H1 (cell line): ENCODE data around the gene DIAPH2. TPM values are rescaled to one million over a fixed set of nuclear protein-coding genes. Genes with fewer than 3 reads are reported as not detected.

ENCODE experiments used
- CTCF ChIA-PET: fragments of 300-600 bp; sonication (Branson Sonifier 250); formaldehyde crosslinking; loops from one replicate; lab custom pipeline; 2021; ENCODE audit not compliant: partially characterized antibody; lab: Charles Lee
- POLR2A ChIA-PET: fragments of 300-600 bp; sonication (Branson Sonifier 250); formaldehyde crosslinking; loops from one replicate; lab custom pipeline; 2021; ENCODE audit warnings: inconsistent platforms; ENCODE audit not compliant: partially characterized antibody; lab: Charles Lee
- DNase-seq, 2 experiments: peaks; one replicate each; pipeline versions ENCODE4 v3.0.0 to v3.0.0-alpha.2; 2010 to 2022; ENCODE audit warnings: low spot score in 2 of 2, low read depth in 1 of 2, mixed read lengths in 1 of 2
- FAIRE-seq: peaks from 2 replicates; lab custom pipeline; 2011; peaks lifted over from hg19 to GRCh38; lab: Jason Lieb, UNC
- H2AFZ ChIP-seq: 2 replicates; pipeline ENCODE4 v1.8.1; 2012; ENCODE audit warnings: low read length, inconsistent platforms
- H2AK5ac ChIP-seq: 2 replicates; pipeline ENCODE4 v1.6.1; 2013; ENCODE audit warnings: low read depth, low read length
- H2BK120ac ChIP-seq: replicated peaks from 2 replicates; pipeline ENCODE3; 2013; ENCODE audit warnings: low read depth, low read length, inconsistent platforms
- H2BK12ac ChIP-seq: 2 replicates; pipeline ENCODE4 v1.6.1; 2013; ENCODE audit warnings: low read depth, low read length
- H2BK15ac ChIP-seq: 2 replicates; pipeline ENCODE4 v1.6.1; 2013; ENCODE audit warnings: low read length
- H2BK20ac ChIP-seq: 2 replicates; pipeline ENCODE4 v1.6.1; 2013; ENCODE audit warnings: low read length
- H2BK5ac ChIP-seq: 2 replicates; pipeline ENCODE4 v1.6.1; 2013; ENCODE audit warnings: low read depth, low read length
- H3K14ac ChIP-seq: 2 replicates; pipeline ENCODE4 v1.6.1; 2013; ENCODE audit warnings: inconsistent platforms; ENCODE audit not compliant: insufficient read length
- H3K18ac ChIP-seq: 2 replicates; pipeline ENCODE4 v1.6.1; 2013; ENCODE audit warnings: low read length; ENCODE audit errors: extremely low read depth
- H3K23ac ChIP-seq: 2 replicates; pipeline ENCODE4 v1.6.1; 2013; ENCODE audit warnings: inconsistent platforms; ENCODE audit not compliant: insufficient read length
- H3K23me2 ChIP-seq: 2 replicates; pipeline ENCODE4 v1.6.1; 2013; ENCODE audit warnings: low read depth, low read length
- H3K27ac ChIP-seq: 2 replicates; pipeline ENCODE4 v1.6.1; 2011; ENCODE audit warnings: low read depth, low read length, inconsistent platforms
- H3K27me3 ChIP-seq, 4 experiments: replicated peaks in 1 of 4; 1 replicate in 1 of 4; 2 replicates in 3 of 4; pipeline versions ENCODE4 v1.6.1 to v1.8.1; 2011 to 2013; ENCODE audit warnings: low read length in 3 of 4, mild to moderate bottlenecking in 3 of 4, inconsistent platforms in 2 of 4, mixed read lengths in 2 of 4, moderate library complexity in 1 of 4; ENCODE audit not compliant: control insufficient read depth in 3 of 4, insufficient read depth in 3 of 4; ENCODE audit errors: extremely low read depth in 1 of 4
- H3K36me3 ChIP-seq, 4 experiments: 2 replicates each; pipeline versions ENCODE4 v1.6.1 to v1.8.1; 2011 to 2013; ENCODE audit warnings: mild to moderate bottlenecking in 4 of 4, low read length in 3 of 4, moderate library complexity in 2 of 4, control low read depth in 1 of 4, inconsistent platforms in 1 of 4; ENCODE audit not compliant: insufficient read depth in 4 of 4, control insufficient read depth in 2 of 4
- H3K4ac ChIP-seq: replicated peaks from 2 replicates; pipeline ENCODE3; 2013; ENCODE audit warnings: low read length, low read depth, mixed read lengths, inconsistent platforms; ENCODE audit not compliant: insufficient read length
- H3K4me1 ChIP-seq, 4 experiments: replicated peaks in 1 of 4; 1 replicate in 1 of 4; 2 replicates in 3 of 4; pipeline versions ENCODE4 v1.6.1 to v1.8.1; 2011 to 2013; ENCODE audit warnings: low read length in 3 of 4, inconsistent platforms in 2 of 4, mixed read lengths in 1 of 4; ENCODE audit not compliant: insufficient read depth in 4 of 4, control insufficient read depth in 3 of 4
- H3K4me2 ChIP-seq, 2 experiments: 2 replicates each; pipeline versions ENCODE4 v1.6.1 to v1.8.1; 2011 to 2013; ENCODE audit warnings: low read depth in 2 of 2, low read length in 2 of 2, control low read depth in 1 of 2, inconsistent platforms in 1 of 2, mild to moderate bottlenecking in 1 of 2; ENCODE audit not compliant: insufficient read depth in 1 of 2
- H3K4me3 ChIP-seq, 4 experiments: fragments of 200-600, 300-600 bp in 1 of 4; sonication (generic), shearing (Covaris generic), sonication (Bioruptor Twin) in 1 of 4; 2 replicates each; pipeline versions ENCODE4 v1.5.1 to v1.8.1; 2011 to 2016; ENCODE audit warnings: low read length in 4 of 4, low read depth in 3 of 4, control low read depth in 2 of 4, inconsistent platforms in 2 of 4, mild to moderate bottlenecking in 2 of 4, mixed read lengths in 1 of 4, moderate library complexity in 1 of 4; ENCODE audit not compliant: insufficient read depth in 2 of 4; ENCODE audit errors: extremely low read depth in 1 of 4
- H3K56ac ChIP-seq: replicated peaks from 2 replicates; pipeline ENCODE3; 2013; ENCODE audit warnings: low read depth, mild to moderate bottlenecking, mixed read lengths, low read length, inconsistent platforms; ENCODE audit not compliant: insufficient read length
- H3K79me1 ChIP-seq: 2 replicates; pipeline ENCODE4 v1.6.1; 2013; ENCODE audit warnings: low read depth, low read length, control low read depth
- H3K79me2 ChIP-seq, 2 experiments: 2 replicates each; pipeline versions ENCODE4 v1.6.1 to v1.8.1; 2012 to 2013; ENCODE audit warnings: low read length in 2 of 2, mild to moderate bottlenecking in 2 of 2, inconsistent platforms in 1 of 2; ENCODE audit not compliant: insufficient read depth in 2 of 2, control insufficient read depth in 1 of 2
- H3K9ac ChIP-seq, 4 experiments: replicated peaks in 1 of 4; 1 replicate in 1 of 4; 2 replicates in 3 of 4; pipeline versions ENCODE4 v1.6.1 to v1.8.1; 2011 to 2013; ENCODE audit warnings: low read depth in 3 of 4, low read length in 3 of 4, control low read depth in 2 of 4, mild to moderate bottlenecking in 2 of 4, moderate library complexity in 2 of 4, inconsistent platforms in 1 of 4; ENCODE audit errors: extremely low read depth in 1 of 4
- H3K9me3 ChIP-seq, 2 experiments: 2 replicates each; pipeline versions ENCODE4 v1.6.1 to v1.8.1; 2012 to 2013; ENCODE audit warnings: mild to moderate bottlenecking in 2 of 2, moderate library complexity in 2 of 2, control low read depth in 1 of 2, inconsistent platforms in 1 of 2, low read depth in 1 of 2, low read length in 1 of 2, mixed read lengths in 1 of 2; ENCODE audit not compliant: insufficient read depth in 2 of 2
- H4K20me1 ChIP-seq, 2 experiments: replicated peaks in 1 of 2; 2 replicates each; pipeline versions ENCODE3 to v1.8.1; 2011 to 2013; ENCODE audit warnings: inconsistent platforms in 2 of 2, low read length in 2 of 2, mild to moderate bottlenecking in 1 of 2; ENCODE audit not compliant: insufficient read depth in 2 of 2, control insufficient read depth in 1 of 2
- H4K5ac ChIP-seq: 2 replicates; pipeline ENCODE4 v1.6.1; 2013; ENCODE audit warnings: low read length, low read depth, mixed read lengths, inconsistent platforms; ENCODE audit not compliant: insufficient read length
- H4K8ac ChIP-seq: 2 replicates; pipeline ENCODE4 v1.8.0; 2013; ENCODE audit warnings: mild to moderate bottlenecking, moderate library complexity, low read length, inconsistent platforms; ENCODE audit not compliant: insufficient read depth; ENCODE audit errors: extremely low read depth
- H4K91ac ChIP-seq: replicated peaks from 2 replicates; pipeline ENCODE3; 2013; ENCODE audit warnings: low read length, mixed read lengths, inconsistent platforms; ENCODE audit not compliant: insufficient read length
- CBX5 ChIP-seq: fragments of 300-800, 300-1000 bp; sonication (generic); IDR thresholded peaks from 2 replicates; pipeline ENCODE4 v1.7.1; 2016; ENCODE audit warnings: antibody characterized with exemption, low read length, low read depth
- CREB1 ChIP-seq: IDR thresholded peaks from 2 replicates; pipeline ENCODE4 v1.6.1; 2012; ENCODE audit warnings: inconsistent platforms
- CTBP2 ChIP-seq: IDR thresholded peaks from 2 replicates; pipeline ENCODE4 v1.7.0; 2011; ENCODE audit warnings: borderline replicate concordance, mild to moderate bottlenecking, moderate library complexity, mixed read lengths, low read length; ENCODE audit not compliant: insufficient read depth, insufficient read length
- CTCF ChIP-seq, 3 experiments: IDR thresholded peaks; 1 replicate in 2 of 3; 2 replicates in 1 of 3; pipeline versions ENCODE4 v1.5.1 to v1.6.1; 2011; ENCODE audit warnings: low read length in 3 of 3, mild to moderate bottlenecking in 3 of 3, inconsistent platforms in 2 of 3, low read depth in 1 of 3, moderate library complexity in 1 of 3; ENCODE audit not compliant: insufficient read depth in 1 of 3; ENCODE audit errors: control extremely low read depth in 1 of 3
- E2F6 ChIP-seq: IDR thresholded peaks from 2 replicates; pipeline ENCODE4 v1.6.1; 2012; ENCODE audit warnings: inconsistent platforms
- EP300 ChIP-seq, 2 experiments: IDR thresholded peaks; 1 replicate in 1 of 2; 2 replicates in 1 of 2; pipeline ENCODE4 v1.6.1; 2011 to 2012; ENCODE audit warnings: low read depth in 2 of 2, low read length in 2 of 2, mild to moderate bottlenecking in 2 of 2, borderline replicate concordance in 1 of 2, inconsistent platforms in 1 of 2, moderate library complexity in 1 of 2
- EZH2 ChIP-seq: fragments of 200-600 bp; sonication (generic); IDR thresholded peaks from 2 replicates; pipeline ENCODE4 v1.7.1; 2012; ENCODE audit warnings: low read depth, mild to moderate bottlenecking, moderate library complexity, low read length, inconsistent platforms; ENCODE audit not compliant: severe bottlenecking
- MAFK ChIP-seq: IDR thresholded peaks from 2 replicates; pipeline ENCODE4 v1.6.1; 2012; ENCODE audit warnings: low read depth, mild to moderate bottlenecking, improper control_type of control experiment, low read length
- NRF1 ChIP-seq: IDR thresholded peaks from 2 replicates; pipeline ENCODE4 v1.6.1; 2011; ENCODE audit warnings: mild to moderate bottlenecking, low read depth, low read length, improper control_type of control experiment
- RXRA ChIP-seq: IDR thresholded peaks from 2 replicates; pipeline ENCODE4 v1.6.1; 2011; ENCODE audit warnings: low read depth, mild to moderate bottlenecking, low read length, moderate library complexity; ENCODE audit not compliant: insufficient read depth
- TEAD4 ChIP-seq: IDR thresholded peaks from 2 replicates; pipeline ENCODE4 v1.6.1; 2012; ENCODE audit warnings: low read depth, low read length, inconsistent platforms, mixed read lengths
- YY1 ChIP-seq: IDR thresholded peaks from 2 replicates; pipeline ENCODE4 v1.6.1; 2011; ENCODE audit warnings: low read depth, mild to moderate bottlenecking, low read length
- polyA plus RNA-seq, 7 experiments: library from polyadenylated mRNA; depleted of rRNA in 3 of 7; stranded (reverse) in 5 of 7; unstranded in 2 of 7; fragments of >200 nt in 5 of 7; fragments of 200-250 nt in 2 of 7; gene quantifications; 1 replicate in 5 of 7; 2 replicates in 1 of 7; 4 replicates in 1 of 7; pipeline versions ENCODE4 v1.2.1 to v1.2.3, GENCODE V29; 2011 to 2013; ENCODE audit warnings: missing spikeins in 2 of 7, mixed read lengths in 2 of 7
- total RNA-seq: library from RNA; stranded (reverse); fragmentation: NEBNext Ultra II Directional; extraction: Animal tissue kit (Norgen Biotek cat#: 25700); gene quantifications from 2 replicates; pipeline ENCODE4 v1.2.1, GENCODE V29; 2021

Gene DIAPH2
- total and polyA plus RNA-seq, 2 of the 8 experiments (the other 6 are each of a cell fraction or from before 2014, with no cell fraction given) = 4.4 to 24.3 TPM

GRCh38 chrX:97629597-97629985 is 944.9 kb downstream of the DIAPH2 start:
- DNase-seq = no peak
- Histone ChIP-seq H3K4me1 (peaks cover 0 to 3% (median 0%) of the 10 kb centered on the region in 4 experiments; a peak in 1 of 7 replicates), H3K4me2 (no peak overlapping the region), H4K20me1 (no peaks in the 10 kb centered on the region), H3K27ac (no peak overlapping the region), H3K23me2 (no peaks in the 10 kb centered on the region), H2BK12ac (no peak overlapping the region), H4K91ac (no peak overlapping the region), H2AK5ac (no peak overlapping the region), H3K18ac (no peak overlapping the region), H2BK15ac (no peak overlapping the region), H3K56ac (no peak overlapping the region), H3K23ac (no peak overlapping the region), H4K8ac (no peak overlapping the region), H3K36me3 (no peaks in the 10 kb centered on the region), H3K9me3 (no peaks in the 10 kb centered on the region), H2BK20ac (no peak overlapping the region), H3K4me3 (no peak overlapping the region), H3K9ac (no peak overlapping the region), H2BK5ac (no peak overlapping the region), H3K4ac (no peak overlapping the region), H3K79me2 (no peaks in the 10 kb centered on the region), H3K79me1 (no peaks in the 10 kb centered on the region), H3K27me3 (no peaks in the 10 kb centered on the region; a peak in 1 of 7 replicates), H2AFZ (no peak overlapping the region), H2BK120ac (no peak overlapping the region), H3K14ac (no peak overlapping the region), H4K5ac (no peak overlapping the region)
- ChIA-PET POLR2A (no interaction called here), CTCF (interaction anchor here (1.4 kb wide), 1 partner anchor 8 kb away, joined by 4 read pairs; no protein-coding TSS in a partner anchor)
- no peak for FAIRE-seq
- TF ChIP-seq CTCF (IDR thresholded peaks at IDR 0.05; ENCODE audit: control extremely low read depth in 1 of 3, insufficient read depth in 1 of 3, low read depth in 1 of 3, low read length in 3 of 3) (no peak), CBX5 (no peak), EP300 (IDR thresholded peaks at IDR 0.05; ENCODE audit: borderline replicate concordance in 1 of 2, low read depth in 2 of 2, low read length in 2 of 2) (no peak), E2F6 (no peak), YY1 (no peak), CREB1 (no peak), MAFK (no peak), EZH2 (no peak), RXRA (no peak), NRF1 (no peak), CTBP2 (no peak), TEAD4 (no peak)
